A549 treated with CORT108297 at 1 μM for 4 hours (cell line): ENCODE data around the gene TRAIP. TPM values are rescaled to one million over a fixed set of nuclear protein-coding genes. Genes with fewer than 3 reads are reported as not detected.

Experiments
- total RNA-seq: library from RNA; stranded (reverse); fragments of 200-300 nt; extraction: Qiagen RNA extraction; gene quantifications from 5 replicates; pipeline ENCODE4 v1.2.3, GENCODE V29; 2022

TRAIP gene, protein sequence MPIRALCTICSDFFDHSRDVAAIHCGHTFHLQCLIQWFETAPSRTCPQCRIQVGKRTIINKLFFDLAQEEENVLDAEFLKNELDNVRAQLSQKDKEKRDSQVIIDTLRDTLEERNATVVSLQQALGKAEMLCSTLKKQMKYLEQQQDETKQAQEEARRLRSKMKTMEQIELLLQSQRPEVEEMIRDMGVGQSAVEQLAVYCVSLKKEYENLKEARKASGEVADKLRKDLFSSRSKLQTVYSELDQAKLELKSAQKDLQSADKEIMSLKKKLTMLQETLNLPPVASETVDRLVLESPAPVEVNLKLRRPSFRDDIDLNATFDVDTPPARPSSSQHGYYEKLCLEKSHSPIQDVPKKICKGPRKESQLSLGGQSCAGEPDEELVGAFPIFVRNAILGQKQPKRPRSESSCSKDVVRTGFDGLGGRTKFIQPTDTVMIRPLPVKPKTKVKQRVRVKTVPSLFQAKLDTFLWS
- 11.9 to 16.2 TPM (median 15.3 TPM) in 5 replicates for total RNA-seq

GRCh38 chr3:49856181-49857005 lies at the start of gene TRAIP:
Gene TRAIP, minus strand, starts transcription at chr3:49856564. Its CDS starts 111 bp downstream, at chr3:49856453.

GRCh38 chr3:49903451-49904424 lies 47.4 kb upstream of the TRAIP start, which contains the start of gene MST1R:
Gene MST1R, minus strand, starts transcription at chr3:49903873. Its CDS starts 264 bp downstream, at chr3:49903609.

DNA sequence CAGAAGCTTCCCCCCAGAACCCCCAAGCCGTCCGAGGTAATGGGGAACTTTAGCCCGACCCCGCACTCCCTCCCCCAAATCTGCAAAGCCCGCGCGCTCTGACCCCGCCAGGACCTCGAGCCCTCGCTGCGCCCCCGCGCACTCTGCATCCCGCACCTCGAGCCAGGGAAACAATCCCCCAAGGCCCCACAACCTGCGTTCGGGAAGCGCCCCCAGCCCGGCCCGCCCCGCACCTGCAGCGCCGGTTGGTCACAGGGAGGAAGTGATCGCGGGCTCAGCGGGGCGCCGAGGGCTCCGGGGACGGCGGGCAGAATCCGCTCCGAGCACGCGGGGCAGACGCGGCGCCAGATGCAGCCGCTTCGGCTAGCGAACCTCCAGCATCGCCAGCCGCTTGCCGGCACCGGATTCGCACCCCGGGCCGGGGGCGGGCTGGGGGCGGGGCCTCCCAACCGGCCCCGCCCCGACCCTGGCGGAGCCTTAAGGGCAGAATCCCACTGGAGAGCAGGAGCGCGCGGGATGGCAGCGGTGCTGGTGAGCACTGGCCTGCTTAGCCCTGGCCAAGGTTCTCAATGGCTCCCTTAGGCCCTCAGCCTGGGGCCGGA lies 13.3 kb upstream of the TRAIP start, which contains the start of gene CAMKV:
Gene CAMKV (minus strand): TSS at position 382 of the 602 bp plus-strand sequence. CDS start 7,518 bp downstream, outside the sequence.

GRCh38 chr3:49813497-49814174 lies 42.7 kb downstream of the TRAIP start, which contains the start of gene UBA7:
Gene UBA7, minus strand, starts transcription at chr3:49813953. Its CDS starts 166 bp downstream, at chr3:49813787.

DNA sequence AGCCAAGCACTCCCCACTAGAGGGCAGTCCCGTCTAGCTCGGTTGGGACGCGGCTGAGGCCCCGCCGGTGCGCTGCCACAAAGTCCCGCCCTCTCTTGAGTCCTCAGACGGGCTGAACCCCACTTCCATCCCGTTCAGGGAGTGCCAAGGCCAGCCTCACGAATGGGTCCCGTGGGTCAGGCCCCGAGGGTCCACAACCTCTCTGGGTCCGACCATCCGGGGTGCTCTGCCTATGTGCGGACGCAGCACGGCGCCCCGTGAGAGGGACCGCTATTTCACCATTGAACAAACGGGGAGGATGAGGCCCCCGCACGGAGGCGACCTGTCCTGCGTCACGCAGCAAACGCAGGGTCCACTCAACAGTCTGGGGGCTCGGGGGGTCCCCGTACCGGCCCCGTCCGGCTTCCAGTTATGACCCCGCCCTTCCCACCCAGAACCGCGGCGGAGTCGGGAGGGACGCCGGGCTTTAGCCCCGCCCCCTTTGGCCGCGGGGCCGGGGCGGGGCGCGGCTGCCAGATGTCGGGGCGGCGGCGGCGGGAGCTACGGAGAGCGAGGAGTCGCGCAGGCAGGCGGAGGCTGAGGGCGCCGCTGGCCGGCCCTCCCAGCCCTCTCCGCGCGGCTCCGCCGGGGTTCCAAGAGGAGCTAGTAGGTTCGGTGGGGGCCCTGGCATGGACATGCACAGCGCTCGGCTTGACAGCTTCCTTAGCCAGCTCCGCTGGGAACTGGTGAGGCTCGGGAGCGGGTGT lies 53.5 kb downstream of the TRAIP start, which contains the start of gene INKA1:
Gene INKA1 (plus strand): TSS at position 543 of the 746 bp plus-strand sequence. CDS start 132 bp downstream, at position 675.

DNA sequence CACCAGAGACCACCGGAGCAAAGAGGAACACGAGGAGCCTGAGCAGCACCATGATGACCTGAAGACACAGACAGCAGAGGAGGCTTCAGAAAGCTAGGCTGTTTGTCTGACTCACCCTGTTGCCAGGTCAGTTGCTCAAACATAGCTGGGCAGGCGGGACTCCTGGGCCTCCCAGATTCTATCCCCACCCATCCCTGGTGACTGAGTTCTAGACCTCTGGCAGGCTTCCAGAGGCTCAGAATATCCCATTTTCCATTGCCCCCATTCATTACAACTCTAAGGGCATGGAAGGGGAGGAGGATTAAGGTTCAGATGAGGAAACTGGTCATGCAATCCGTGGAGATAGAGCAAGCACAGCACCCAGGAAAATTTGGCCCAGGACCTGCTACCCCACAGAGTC lies 56.6 kb downstream of the TRAIP start, which contains the start of gene CDHR4:
Gene CDHR4 (minus strand): TSS at position 113 of the 400 bp plus-strand sequence. CDS start 61 bp downstream, at position 52.

GRCh38 chr3:49786357-49787181 lies 69.8 kb downstream of the TRAIP start, which contains the start of gene IP6K1:
Gene IP6K1, minus strand, starts transcription at chr3:49786542. Its CDS starts 38,502 bp downstream, at chr3:49748040.

Other genes with a start within 250 kb of the TRAIP start
- gene APEH, start 182.2 kb downstream of the TRAIP start, total RNA-seq, result 57.8 to 70.4 TPM (median 66.0 TPM) in 5 replicates
- 1.4 to 2.9 TPM (median 1.8 TPM) in 5 replicates for gene MST1, start 167.1 kb downstream of the TRAIP start, total RNA-seq
- gene RNF123, start 167.0 kb downstream of the TRAIP start, total RNA-seq, result 10.2 to 17.6 TPM (median 17.0 TPM) in 5 replicates
- gene AMIGO3, start 136.9 kb downstream of the TRAIP start, total RNA-seq, result 0.23 to 1.3 TPM (median 0.41 TPM) in 5 replicates
- 14.9 to 22.0 TPM (median 20.4 TPM) in 5 replicates for gene GMPPB, start 132.6 kb downstream of the TRAIP start, total RNA-seq
- gene IP6K1, start 70.0 kb downstream of the TRAIP start, total RNA-seq, result 20.9 to 22.7 TPM (median 21.0 TPM) in 5 replicates
- gene CDHR4, start 56.7 kb downstream of the TRAIP start, total RNA-seq, result 0.12 to 0.65 TPM (median 0.43 TPM) in 5 replicates
- gene INKA1, start 53.3 kb downstream of the TRAIP start, total RNA-seq, result 1.6 to 2.3 TPM (median 2.1 TPM) in 5 replicates
- gene UBA7, start 42.6 kb downstream of the TRAIP start, total RNA-seq, result 0.38 to 0.74 TPM (median 0.64 TPM) in 5 replicates
- gene CAMKV, start 13.3 kb upstream of the TRAIP start, total RNA-seq, result 0.17 to 0.40 TPM (median 0.37 TPM) in 5 replicates
- 6.9 to 9.5 TPM (median 8.7 TPM) in 5 replicates for gene MST1R, start 47.3 kb upstream of the TRAIP start, total RNA-seq
- gene MON1A, start 73.2 kb upstream of the TRAIP start, total RNA-seq, result 5.8 to 9.4 TPM (median 8.4 TPM) in 5 replicates
- 23.6 to 32.9 TPM (median 26.4 TPM) in 5 replicates for gene RBM6, start 83.6 kb upstream of the TRAIP start, total RNA-seq
- 30.1 to 36.0 TPM (median 33.7 TPM) in 5 replicates for gene RBM5, start 232.4 kb upstream of the TRAIP start, total RNA-seq